SK-N-SH treated with all-trans-retinoic acid at 6 μM for 48 hours (cell line): ENCODE data around the gene RAD51B.

Source experiments
- ATAC-seq: fragments of 200-7000 bp; cut with Tn5 transposase; 3 replicates; pipeline ENCODE4 v1.9.1; 2020; ENCODE audit warnings: mild to moderate bottlenecking, moderate library complexity
- ARNTL ChIP-seq: fragments of 450-650 bp; formaldehyde crosslinking; IDR thresholded peaks from 2 replicates; pipeline ENCODE4 v1.5.0; 2020; ENCODE audit warnings: low read depth, mild to moderate bottlenecking, moderate library complexity, borderline replicate concordance
- BACH2 ChIP-seq: fragments of 250-450 bp; sonication (Bioruptor Pico); IDR thresholded peaks from 2 replicates; pipeline ENCODE4 v1.9.0; 2021; ENCODE audit warnings: mild to moderate bottlenecking, borderline replicate concordance
- CSDC2 ChIP-seq: fragments of 250-450 bp; sonication (Bioruptor Pico); IDR thresholded peaks from 2 replicates; pipeline ENCODE4 v1.5.0; 2020; ENCODE audit warnings: mild to moderate bottlenecking, moderate library complexity
- CSRNP3 ChIP-seq: fragments of 250-450 bp; sonication (Bioruptor Pico); IDR thresholded peaks from 2 replicates; pipeline ENCODE4 v1.5.1; 2021; ENCODE audit warnings: mild to moderate bottlenecking, moderate library complexity
- ESRRG ChIP-seq: fragments of 250-450 bp; sonication (Bioruptor Pico); IDR thresholded peaks from 2 replicates; pipeline ENCODE4 v1.6.1; 2021; ENCODE audit warnings: mild to moderate bottlenecking
- GLIS3 ChIP-seq: fragments of 250-450 bp; sonication (Bioruptor Pico); IDR thresholded peaks from 2 replicates; pipeline ENCODE4 v1.5.0; 2020; ENCODE audit warnings: mild to moderate bottlenecking, moderate library complexity
- ISL1 ChIP-seq: fragments of 250-450 bp; sonication (Bioruptor Pico); IDR thresholded peaks from 2 replicates; pipeline ENCODE4 v2.1.2; 2022; ENCODE audit warnings: mild to moderate bottlenecking, moderate library complexity
- OSR1 ChIP-seq: fragments of 250-450 bp; sonication (Bioruptor Pico); IDR thresholded peaks from 2 replicates; pipeline ENCODE4 v1.8.0; 2022; ENCODE audit warnings: moderate library complexity, mild to moderate bottlenecking, inconsistent platforms
- PATZ1 ChIP-seq: fragments of 250-450 bp; sonication (Bioruptor Pico); IDR thresholded peaks from 2 replicates; pipeline ENCODE4 v1.8.0; 2020; ENCODE audit warnings: mild to moderate bottlenecking, moderate library complexity, borderline replicate concordance
- PPARA ChIP-seq: fragments of 250-450 bp; sonication (Bioruptor Pico); IDR thresholded peaks from 2 replicates; pipeline ENCODE4 v1.5.0; 2020; ENCODE audit warnings: mild to moderate bottlenecking, borderline replicate concordance
- SNAI2 ChIP-seq: fragments of 250-450 bp; sonication (Bioruptor Pico); IDR thresholded peaks from 2 replicates; pipeline ENCODE4 v1.5.0; 2020; ENCODE audit warnings: mild to moderate bottlenecking, moderate library complexity
- TCF4 ChIP-seq: fragments of 250-450 bp; sonication (Bioruptor Pico); IDR thresholded peaks from 2 replicates; pipeline ENCODE4 v1.8.0; 2021; ENCODE audit warnings: mild to moderate bottlenecking, moderate library complexity, borderline replicate concordance
- TSHZ2 ChIP-seq: fragments of 250-450 bp; sonication (Bioruptor Pico); IDR thresholded peaks from 2 replicates; pipeline ENCODE4 v1.5.0; 2020; ENCODE audit warnings: mild to moderate bottlenecking, moderate library complexity
- ZC3H10 ChIP-seq: fragments of 250-450 bp; sonication (Bioruptor Pico); IDR thresholded peaks from 2 replicates; pipeline ENCODE4 v1.5.1; 2021; ENCODE audit warnings: mild to moderate bottlenecking, moderate library complexity
- ZFP3 ChIP-seq: fragments of 250-450 bp; sonication (Bioruptor Pico); IDR thresholded peaks from 2 replicates; pipeline ENCODE4 v1.5.0; 2020; ENCODE audit warnings: mild to moderate bottlenecking, moderate library complexity
- ZFP30 ChIP-seq: fragments of 450-650 bp; formaldehyde crosslinking; IDR thresholded peaks from 2 replicates; pipeline ENCODE4 v1.5.0; 2022; ENCODE audit warnings: mild to moderate bottlenecking, moderate library complexity
- ZNF565 ChIP-seq: fragments of 450-650 bp; formaldehyde crosslinking; conservative IDR thresholded peaks from 2 replicates; pipeline ENCODE4 v1.5.0; 2020; ENCODE audit warnings: low read depth, mild to moderate bottlenecking, moderate library complexity
- ZNF70 ChIP-seq: fragments of 450-650 bp; formaldehyde crosslinking; IDR thresholded peaks from 2 replicates; pipeline ENCODE4 v1.5.0; 2020; ENCODE audit warnings: mild to moderate bottlenecking, moderate library complexity
- ZNF8 ChIP-seq: fragments of 450-650 bp; formaldehyde crosslinking; IDR thresholded peaks from 2 replicates; pipeline ENCODE4 v1.5.0; 2020; ENCODE audit warnings: mild to moderate bottlenecking, moderate library complexity
- TF ChIP-seq, protein P1 (sequence below): fragments of 250-450 bp; sonication (Bioruptor Pico); IDR thresholded peaks from 2 replicates; pipeline ENCODE4 v1.8.0; 2021; ENCODE audit warnings: low read depth, mild to moderate bottlenecking, moderate library complexity, borderline replicate concordance
- TF ChIP-seq, protein P2 (sequence below): fragments of 250-450 bp; sonication (Bioruptor Pico); IDR thresholded peaks from 2 replicates; pipeline ENCODE4 v1.5.1; 2020; ENCODE audit warnings: low read depth, mild to moderate bottlenecking, moderate library complexity

RAD51B gene

GRCh38 chr14:68657300-68658028 lies 837.9 kb downstream of the RAD51B start:
- TF ChIP-seq SNAI2 (CRISPR knock-in tag) = no peak
- no peak for TF ChIP-seq TSHZ2 (CRISPR knock-in tag)
- TF ChIP-seq ZC3H10 (CRISPR knock-in tag) = no peak
- no peak for TF ChIP-seq ISL1 (CRISPR knock-in tag)
- TF ChIP-seq PPARA (CRISPR knock-in tag) = no peak
- no peak for TF ChIP-seq CSDC2 (CRISPR knock-in tag)
- TF ChIP-seq ZNF8 (CRISPR knock-in tag) = no peak
- TF ChIP-seq BACH2 (CRISPR knock-in tag) = no peak

DNA sequence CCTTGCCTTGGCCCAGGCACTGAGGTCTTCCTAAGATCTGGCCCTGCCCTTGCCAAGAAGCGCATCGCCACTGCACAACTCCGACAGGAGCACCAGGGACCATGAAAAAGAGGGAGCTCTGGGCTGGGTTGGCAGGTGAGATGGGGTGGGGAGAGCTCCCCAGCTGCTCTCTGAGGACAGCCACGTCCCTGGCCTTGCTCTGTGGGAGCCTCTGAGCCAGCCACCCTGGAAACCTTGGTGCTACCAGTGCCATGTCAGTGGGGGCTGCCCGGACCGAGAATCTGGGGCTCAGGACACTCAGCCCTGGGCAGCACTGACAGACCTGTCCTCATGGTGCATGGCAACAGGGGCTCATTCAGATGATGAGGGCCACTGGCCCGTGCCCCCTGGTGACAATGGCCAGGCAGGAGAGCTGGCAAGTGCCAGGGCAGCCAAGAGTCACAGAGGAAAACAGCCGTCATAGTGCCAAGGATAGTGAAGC lies 838.5 kb downstream of the RAD51B start:
- no peak for ATAC-seq
- no peak for TF ChIP-seq TCF4
- no peak for TF ChIP-seq PPARA (CRISPR knock-in tag)

More at GRCh38 chr14:68657300-68658028, 837.9 kb downstream of the RAD51B start:
- ATAC-seq = no peak

GRCh38 chr14:68658943-68659931 lies 839.7 kb downstream of the RAD51B start:
- ATAC-seq = no peak; the same call in 2 of the 3 replicates
- TF ChIP-seq, protein P1, sequence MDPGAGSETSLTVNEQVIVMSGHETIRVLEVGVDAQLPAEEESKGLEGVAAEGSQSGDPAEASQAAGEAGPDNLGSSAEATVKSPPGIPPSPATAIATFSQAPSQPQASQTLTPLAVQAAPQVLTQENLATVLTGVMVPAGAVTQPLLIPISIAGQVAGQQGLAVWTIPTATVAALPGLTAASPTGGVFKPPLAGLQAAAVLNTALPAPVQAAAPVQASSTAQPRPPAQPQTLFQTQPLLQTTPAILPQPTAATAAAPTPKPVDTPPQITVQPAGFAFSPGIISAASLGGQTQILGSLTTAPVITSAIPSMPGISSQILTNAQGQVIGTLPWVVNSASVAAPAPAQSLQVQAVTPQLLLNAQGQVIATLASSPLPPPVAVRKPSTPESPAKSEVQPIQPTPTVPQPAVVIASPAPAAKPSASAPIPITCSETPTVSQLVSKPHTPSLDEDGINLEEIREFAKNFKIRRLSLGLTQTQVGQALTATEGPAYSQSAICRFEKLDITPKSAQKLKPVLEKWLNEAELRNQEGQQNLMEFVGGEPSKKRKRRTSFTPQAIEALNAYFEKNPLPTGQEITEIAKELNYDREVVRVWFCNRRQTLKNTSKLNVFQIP (CRISPR knock-in tag) = no peak
- TF ChIP-seq BACH2 (CRISPR knock-in tag) (no peak), CSDC2 (CRISPR knock-in tag) (no peak), ZNF8 (CRISPR knock-in tag) (no peak), GLIS3 (CRISPR knock-in tag) (no peak), ZC3H10 (CRISPR knock-in tag) (no peak), SNAI2 (CRISPR knock-in tag) (no peak)

- no peak for ATAC-seq
- no peak for TF ChIP-seq PPARA (CRISPR knock-in tag)
- TF ChIP-seq ESRRG = no peak
- no peak for TF ChIP-seq ZFP30
- TF ChIP-seq PATZ1 (CRISPR knock-in tag) = no peak
- TF ChIP-seq OSR1 (CRISPR knock-in tag) = no peak
- TF ChIP-seq, protein P2, sequence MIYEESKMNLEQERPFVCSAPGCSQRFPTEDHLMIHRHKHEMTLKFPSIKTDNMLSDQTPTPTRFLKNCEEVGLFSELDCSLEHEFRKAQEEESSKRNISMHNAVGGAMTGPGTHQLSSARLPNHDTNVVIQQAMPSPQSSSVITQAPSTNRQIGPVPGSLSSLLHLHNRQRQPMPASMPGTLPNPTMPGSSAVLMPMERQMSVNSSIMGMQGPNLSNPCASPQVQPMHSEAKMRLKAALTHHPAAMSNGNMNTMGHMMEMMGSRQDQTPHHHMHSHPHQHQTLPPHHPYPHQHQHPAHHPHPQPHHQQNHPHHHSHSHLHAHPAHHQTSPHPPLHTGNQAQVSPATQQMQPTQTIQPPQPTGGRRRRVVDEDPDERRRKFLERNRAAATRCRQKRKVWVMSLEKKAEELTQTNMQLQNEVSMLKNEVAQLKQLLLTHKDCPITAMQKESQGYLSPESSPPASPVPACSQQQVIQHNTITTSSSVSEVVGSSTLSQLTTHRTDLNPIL (CRISPR knock-in tag) = no peak
- no peak for TF ChIP-seq GLIS3 (CRISPR knock-in tag)
- no peak for TF ChIP-seq ZNF565 (CRISPR knock-in tag)
- TF ChIP-seq ZNF8 (CRISPR knock-in tag) = no peak
- TF ChIP-seq ZFP3 (CRISPR knock-in tag) = no peak
- TF ChIP-seq ARNTL (CRISPR knock-in tag) = no peak
- TF ChIP-seq CSDC2 (CRISPR knock-in tag) = no peak
- TF ChIP-seq ZNF70 = no peak
- TF ChIP-seq TSHZ2 (CRISPR knock-in tag) = no peak
- no peak for TF ChIP-seq CSRNP3 (CRISPR knock-in tag)
- no peak for TF ChIP-seq TCF4
These were observed 840.9 kb downstream of the RAD51B start for GRCh38 chr14:68660495-68660894.
